Germinal center (tissue), 1 donor: ENCODE results near the gene KIF19.
A peak's percentile ranks its signal among the peaks of the same experiment; 100 is the strongest.

ENCODE experiments used
- DNase-seq: peaks from one replicate; pipeline ENCODE4 v3.0.0; 2012; ENCODE audit warnings: mixed read lengths, low spot score

Gene KIF19

GRCh38 chr17:74342224-74342623 lies 16.2 kb downstream of the KIF19 start:
- no peak for DNase-seq

- no peak for DNase-seq
Measured at GRCh38 chr17:74343121-74343520, 17.1 kb downstream of the KIF19 start.

GRCh38 chr17:74343526-74344284 lies 17.7 kb downstream of the KIF19 start:
- no peak for DNase-seq

GRCh38 chr17:74344658-74345057 lies 18.6 kb downstream of the KIF19 start:
- no peak for DNase-seq

GRCh38 chr17:74345433-74346241 lies 19.6 kb downstream of the KIF19 start:
- no peak for DNase-seq

- DNase-seq, result no peak
Measured at GRCh38 chr17:74347646-74348045, 21.6 kb downstream of the KIF19 start.

GRCh38 chr17:74349120-74349519 lies 23.1 kb downstream of the KIF19 start:
- no peak for DNase-seq

GRCh38 chr17:74350486-74350885 lies 24.5 kb downstream of the KIF19 start:
- no peak for DNase-seq

- no peak for DNase-seq
Measured at GRCh38 chr17:74351552-74352210, 25.7 kb downstream of the KIF19 start.

- no peak for DNase-seq
Measured at GRCh38 chr17:74353446-74354060, 27.5 kb downstream of the KIF19 start.

GRCh38 chr17:74354123-74354522 lies 28.1 kb downstream of the KIF19 start:
- DNase-seq, result peak; percentile 49

- no peak for DNase-seq
Measured at GRCh38 chr17:74354561-74354960, 28.5 kb downstream of the KIF19 start.

GRCh38 chr17:74355065-74355464 lies 29.0 kb downstream of the KIF19 start:
- no peak for DNase-seq

GRCh38 chr17:74356646-74357465 lies 30.8 kb downstream of the KIF19 start:
- DNase-seq, result no peak

GRCh38 chr17:74357466-74357809 lies 31.4 kb downstream of the KIF19 start:
- DNase-seq, result no peak

- no peak for DNase-seq
Measured at GRCh38 chr17:74358697-74359096, 32.7 kb downstream of the KIF19 start.

GRCh38 chr17:74359916-74360315 lies 33.9 kb downstream of the KIF19 start:
- DNase-seq, result no peak

- DNase-seq, result no peak
Measured at GRCh38 chr17:74360899-74361229, 34.8 kb downstream of the KIF19 start.

GRCh38 chr17:74361230-74362068 lies 35.4 kb downstream of the KIF19 start, which contains the start of gene BTBD17:
TSS of gene BTBD17 (minus strand) at chr17:74361868. CDS start at chr17:74361819, 49 bp downstream.
- peak; percentile 24 for DNase-seq

- no peak for DNase-seq
Measured at GRCh38 chr17:74362069-74362405, 36.0 kb downstream of the KIF19 start.
